Loucy (cell line): Measurements from ENCODE around the gene LPP.

Source experiments
- H2AFZ ChIP-seq: fragments of 200-600 bp; sonication (generic); 2 replicates; pipeline ENCODE4 v1.6.0; 2016; ENCODE audit warnings: antibody characterized with exemption, mild to moderate bottlenecking, low read length, moderate library complexity
- H3F3A ChIP-seq: fragments of 200-600 bp; 2 replicates; pipeline ENCODE4 v1.6.0; 2016; ENCODE audit warnings: antibody characterized with exemption, low read depth, mild to moderate bottlenecking
- H3K27me3 ChIP-seq: fragments of 200-600 bp; sonication (generic); 2 replicates; pipeline ENCODE4 v1.6.1; 2014; ENCODE audit warnings: low read length, mild to moderate bottlenecking; ENCODE audit not compliant: insufficient read depth, poor library complexity, severe bottlenecking
- H3K36me3 ChIP-seq: fragments of 200-600 bp; sonication (generic); 2 replicates; pipeline ENCODE4 v1.6.1; 2016; ENCODE audit warnings: low read length; ENCODE audit not compliant: insufficient read depth
- H3K4me1 ChIP-seq: fragments of 200-600 bp; sonication (generic); 2 replicates; pipeline ENCODE4 v1.5.1; 2014; ENCODE audit warnings: low read length, mild to moderate bottlenecking; ENCODE audit not compliant: insufficient read depth, poor library complexity, severe bottlenecking
- H3K4me2 ChIP-seq: fragments of 200-600 bp; sonication (generic); 2 replicates; pipeline ENCODE4 v1.6.0; 2014; ENCODE audit warnings: antibody characterized with exemption, low read length, low read depth, mild to moderate bottlenecking; ENCODE audit not compliant: poor library complexity, severe bottlenecking
- H3K4me3 ChIP-seq: fragments of 200-600 bp; sonication (generic); 2 replicates; pipeline ENCODE4 v1.5.1; 2014; ENCODE audit warnings: low read length, mild to moderate bottlenecking, mixed read lengths; ENCODE audit not compliant: poor library complexity, severe bottlenecking
- H3K79me2 ChIP-seq: fragments of 200-600 bp; sonication (generic); 2 replicates; pipeline ENCODE4 v1.6.1; 2014; ENCODE audit warnings: low read length; ENCODE audit not compliant: insufficient read depth
- H3K9ac ChIP-seq: fragments of 200-600 bp; sonication (generic); 2 replicates; pipeline ENCODE4 v1.6.0; 2014; ENCODE audit warnings: mild to moderate bottlenecking, low read depth, low read length, moderate library complexity; ENCODE audit not compliant: poor library complexity, severe bottlenecking
- H3K9me2 ChIP-seq: fragments of 200-600 bp; sonication (generic); replicated peaks from 2 replicates; pipeline ENCODE4 v1.6.1; 2016; ENCODE audit warnings: low read depth, low read length, mixed read lengths
- H3K9me3 ChIP-seq: fragments of 200-600 bp; sonication (generic); 2 replicates; pipeline ENCODE4 v1.6.1; 2014; ENCODE audit warnings: mild to moderate bottlenecking, antibody characterized with exemption, low read length, low read depth; ENCODE audit not compliant: insufficient read depth
- H4K20me1 ChIP-seq: fragments of 200-600 bp; sonication (generic); 2 replicates; pipeline ENCODE4 v1.6.0; 2014; ENCODE audit warnings: antibody characterized with exemption, low read length, mild to moderate bottlenecking; ENCODE audit not compliant: insufficient read depth, poor library complexity, severe bottlenecking
- EZH2phosphoT487 ChIP-seq: fragments of 200-600 bp; IDR thresholded peaks from 2 replicates; pipeline ENCODE4 v1.6.1; 2018; ENCODE audit warnings: antibody characterized with exemption, mild to moderate bottlenecking, moderate library complexity, borderline replicate concordance
- TF ChIP-seq, protein P1 (sequence below): fragments of 200-600 bp; sonication (generic); conservative IDR thresholded peaks from 2 replicates; pipeline ENCODE4 v1.5.1; 2014; ENCODE audit warnings: mild to moderate bottlenecking, antibody characterized with exemption, low read length

Gene LPP

DNA sequence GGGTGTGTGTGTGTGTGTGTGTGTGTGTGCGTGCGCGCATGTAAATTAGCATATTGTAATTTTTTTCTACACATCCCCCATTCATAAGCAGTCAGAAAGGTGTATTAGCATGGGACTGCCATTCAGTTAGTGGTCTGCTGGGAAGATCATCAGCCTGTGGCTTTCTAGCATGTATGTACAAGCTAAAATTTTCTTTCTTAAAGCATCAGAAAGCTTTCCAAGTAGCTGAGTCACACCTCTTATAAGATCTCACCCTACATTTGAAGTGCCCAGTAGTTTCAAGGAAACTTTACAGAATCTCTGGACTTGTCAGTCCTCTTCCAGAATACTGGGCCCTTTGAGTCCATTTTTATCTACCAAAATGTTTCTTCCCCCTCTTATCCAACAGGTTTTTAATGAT is 606.5 kb downstream of the LPP start:
- H3K4me3 ChIP-seq = no peak overlapping the region
- H4K20me1 ChIP-seq = no peaks in the 10 kb centered on the region
- H3K9ac ChIP-seq = no peak overlapping the region
- H3K36me3 ChIP-seq = no peaks in the 10 kb centered on the region
- H3K79me2 ChIP-seq = no peaks in the 10 kb centered on the region
- no peaks in the 10 kb centered on the region for H3K9me2 ChIP-seq
- H3K4me2 ChIP-seq = no peak overlapping the region
- H2AFZ ChIP-seq = no peak overlapping the region
- no peaks in the 10 kb centered on the region for H3F3A ChIP-seq
- H3K27me3 ChIP-seq = no peaks in the 10 kb centered on the region
- no peak for TF ChIP-seq EZH2phosphoT487
- TF ChIP-seq, protein P1, sequence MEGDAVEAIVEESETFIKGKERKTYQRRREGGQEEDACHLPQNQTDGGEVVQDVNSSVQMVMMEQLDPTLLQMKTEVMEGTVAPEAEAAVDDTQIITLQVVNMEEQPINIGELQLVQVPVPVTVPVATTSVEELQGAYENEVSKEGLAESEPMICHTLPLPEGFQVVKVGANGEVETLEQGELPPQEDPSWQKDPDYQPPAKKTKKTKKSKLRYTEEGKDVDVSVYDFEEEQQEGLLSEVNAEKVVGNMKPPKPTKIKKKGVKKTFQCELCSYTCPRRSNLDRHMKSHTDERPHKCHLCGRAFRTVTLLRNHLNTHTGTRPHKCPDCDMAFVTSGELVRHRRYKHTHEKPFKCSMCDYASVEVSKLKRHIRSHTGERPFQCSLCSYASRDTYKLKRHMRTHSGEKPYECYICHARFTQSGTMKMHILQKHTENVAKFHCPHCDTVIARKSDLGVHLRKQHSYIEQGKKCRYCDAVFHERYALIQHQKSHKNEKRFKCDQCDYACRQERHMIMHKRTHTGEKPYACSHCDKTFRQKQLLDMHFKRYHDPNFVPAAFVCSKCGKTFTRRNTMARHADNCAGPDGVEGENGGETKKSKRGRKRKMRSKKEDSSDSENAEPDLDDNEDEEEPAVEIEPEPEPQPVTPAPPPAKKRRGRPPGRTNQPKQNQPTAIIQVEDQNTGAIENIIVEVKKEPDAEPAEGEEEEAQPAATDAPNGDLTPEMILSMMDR = no peak
- H3K4me1 ChIP-seq = no peaks in the 10 kb centered on the region
- H3K9me3 ChIP-seq = no peaks in the 10 kb centered on the region

DNA sequence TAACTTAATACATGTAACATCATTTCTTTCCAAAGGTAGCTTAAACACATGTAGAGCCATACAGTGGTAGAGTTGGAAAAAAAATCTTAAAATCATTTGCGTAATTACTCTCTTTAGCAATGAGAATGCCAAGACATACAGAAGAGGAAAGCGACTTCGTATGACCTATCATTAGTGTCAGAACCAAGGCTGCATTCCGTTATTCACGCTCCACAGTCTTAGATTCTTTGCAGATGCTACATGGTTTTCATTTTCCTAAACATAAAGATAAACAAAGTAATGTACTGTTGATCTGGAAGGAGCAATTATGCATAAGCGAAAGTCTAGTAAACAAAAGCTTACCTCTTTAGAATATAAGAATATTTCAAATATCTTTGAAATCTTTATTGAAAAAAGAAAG is 607.5 kb downstream of the LPP start:
- H3K4me1 ChIP-seq = no peaks in the 10 kb centered on the region
- H3K9me2 ChIP-seq = no peaks in the 10 kb centered on the region
- H2AFZ ChIP-seq = no peak overlapping the region
- no peak overlapping the region for H3K4me3 ChIP-seq
- H3K36me3 ChIP-seq = no peaks in the 10 kb centered on the region
- no peak for TF ChIP-seq EZH2phosphoT487
- TF ChIP-seq, protein P1 = no peak
- H3K27me3 ChIP-seq = no peaks in the 10 kb centered on the region
- no peak overlapping the region for H3K9ac ChIP-seq
- no peak overlapping the region for H3K4me2 ChIP-seq
- H3F3A ChIP-seq = no peaks in the 10 kb centered on the region
- no peaks in the 10 kb centered on the region for H4K20me1 ChIP-seq
- no peaks in the 10 kb centered on the region for H3K79me2 ChIP-seq
- no peaks in the 10 kb centered on the region for H3K9me3 ChIP-seq

DNA sequence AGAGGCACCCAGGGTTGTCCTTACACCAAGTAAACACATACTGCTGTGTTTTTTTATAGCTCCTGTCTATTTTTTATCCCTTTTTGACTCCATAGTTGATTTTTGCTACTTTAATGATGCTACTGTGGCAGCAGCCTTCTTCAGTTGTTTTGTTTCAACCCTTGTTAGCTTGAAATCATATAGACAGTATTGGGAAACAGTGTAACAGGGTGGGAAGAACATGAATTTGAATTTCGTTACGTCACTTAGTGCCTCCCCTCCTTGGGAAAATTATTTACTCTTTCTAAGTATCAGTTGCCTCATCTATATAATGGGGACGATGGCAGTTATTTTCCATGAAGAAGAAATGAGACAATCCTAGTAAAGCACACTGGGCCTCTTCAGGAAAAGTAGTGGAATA is 608.0 kb downstream of the LPP start:
- no peak overlapping the region for H2AFZ ChIP-seq
- H3F3A ChIP-seq = no peaks in the 10 kb centered on the region
- no peak overlapping the region for H3K4me3 ChIP-seq
- no peaks in the 10 kb centered on the region for H3K9me2 ChIP-seq
- H3K4me2 ChIP-seq = no peak overlapping the region
- H3K27me3 ChIP-seq = no peaks in the 10 kb centered on the region
- no peak for TF ChIP-seq EZH2phosphoT487
- TF ChIP-seq, protein P1 = no peak
- no peaks in the 10 kb centered on the region for H3K36me3 ChIP-seq
- no peak overlapping the region for H3K9ac ChIP-seq
- H4K20me1 ChIP-seq = no peaks in the 10 kb centered on the region
- H3K4me1 ChIP-seq = no peaks in the 10 kb centered on the region
- H3K9me3 ChIP-seq = no peaks in the 10 kb centered on the region
- H3K79me2 ChIP-seq = no peaks in the 10 kb centered on the region
